DMS 273 (cell line): Measurements from ENCODE around the gene THUMPD3.

Source experiments
- DNase-seq: peaks from one replicate; lab custom pipeline; 2025; ENCODE audit not compliant: unreplicated experiment; lab: John Stamatoyannopoulos, UW

THUMPD3 gene

DNA sequence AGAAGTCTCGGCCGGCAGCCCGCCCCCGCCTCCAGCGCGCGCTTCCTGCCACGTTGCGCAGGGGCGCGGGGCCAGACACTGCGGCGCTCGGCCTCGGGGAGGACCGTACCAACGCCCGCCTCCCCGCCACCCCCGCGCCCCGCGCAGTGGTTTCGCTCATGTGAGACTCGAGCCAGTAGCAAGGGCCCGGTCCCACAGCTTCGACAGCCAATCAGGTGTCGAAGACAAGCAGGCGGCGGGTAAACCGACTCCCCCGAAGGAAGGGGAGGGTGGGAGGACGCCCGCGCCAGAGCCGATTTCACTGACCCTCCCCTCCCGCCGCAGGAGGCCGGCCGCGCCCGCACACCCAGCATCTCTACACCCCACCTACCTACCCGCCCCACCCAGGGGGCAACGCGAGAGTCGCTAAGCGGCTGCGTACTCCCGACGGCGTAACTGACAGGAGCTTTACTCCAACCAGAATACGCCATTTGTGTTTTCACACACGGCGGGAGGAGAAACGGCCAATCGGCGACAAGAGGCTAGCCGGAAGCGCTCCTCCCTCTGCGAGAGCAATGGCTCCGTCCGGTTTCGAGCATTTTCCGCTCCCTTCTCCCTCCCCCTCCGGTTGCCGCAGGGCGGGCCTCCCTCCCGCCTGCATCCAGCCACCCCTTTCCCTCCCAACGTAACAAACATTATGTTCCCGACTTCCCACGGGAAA, 33.9 kb downstream of the THUMPD3 start:
- DNase-seq, result peak; percentile 98

- peak; percentile 97 for DNase-seq
Measured at GRCh38 chr3:9397332-9397905, 34.6 kb downstream of the THUMPD3 start, which contains the start of gene SETD5. Gene SETD5, plus strand, starts transcription at chr3:9397615. Its CDS starts 31,324 bp downstream, at chr3:9428939.

- DNase-seq, result peak; percentile 73
Measured at GRCh38 chr3:9397906-9398699, 35.2 kb downstream of the THUMPD3 start.

DNA sequence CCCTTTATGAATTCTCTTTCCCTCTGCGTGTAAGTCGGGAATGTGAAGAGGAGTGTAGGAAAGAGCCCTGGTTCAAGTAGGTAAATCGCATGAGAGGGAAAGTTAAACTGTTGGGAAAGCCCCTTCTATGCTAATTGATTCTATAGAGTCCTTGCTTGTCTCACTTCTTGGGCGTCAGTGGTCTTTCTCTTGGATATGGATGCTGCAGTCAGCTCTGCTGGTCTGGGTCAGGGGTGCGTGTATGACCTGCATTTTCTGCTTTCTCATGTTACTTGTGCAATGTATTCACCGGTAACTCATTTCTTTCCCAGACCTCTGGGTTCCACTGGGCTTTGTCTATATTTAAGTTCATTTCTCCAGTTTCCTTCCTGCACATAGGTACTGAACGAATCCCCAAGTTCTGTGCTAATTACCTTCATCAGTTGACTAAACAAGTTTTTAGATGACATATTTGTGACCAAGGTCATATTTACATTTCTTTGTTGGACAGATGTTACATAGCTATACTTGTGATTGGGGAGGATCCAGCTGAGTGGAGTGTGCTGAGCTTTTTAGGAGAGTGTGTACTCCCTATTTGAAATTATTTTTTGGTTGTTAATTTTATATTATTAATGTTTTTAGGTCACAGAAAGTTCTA, 36.0 kb downstream of the THUMPD3 start:
- peak; percentile 70 for DNase-seq

DNA sequence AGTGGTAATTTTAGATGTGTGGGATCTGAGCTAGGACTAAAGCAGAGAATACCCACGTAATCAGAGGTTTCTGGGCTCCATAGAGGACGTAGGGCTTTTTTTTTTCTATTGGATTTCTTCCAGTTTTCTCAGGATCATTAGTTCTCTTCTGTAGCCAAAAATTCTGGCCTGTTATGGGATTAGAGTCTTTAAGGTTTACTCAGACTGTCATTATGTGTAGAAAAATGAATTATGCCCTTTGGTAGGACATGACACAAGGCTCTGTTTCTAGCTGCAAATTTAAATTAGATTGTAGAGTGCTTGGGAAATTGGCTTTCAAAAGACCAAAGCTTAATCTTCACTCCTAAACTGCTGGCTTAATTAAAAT, 36.5 kb downstream of the THUMPD3 start:
- DNase-seq, result peak; percentile 59

DNA sequence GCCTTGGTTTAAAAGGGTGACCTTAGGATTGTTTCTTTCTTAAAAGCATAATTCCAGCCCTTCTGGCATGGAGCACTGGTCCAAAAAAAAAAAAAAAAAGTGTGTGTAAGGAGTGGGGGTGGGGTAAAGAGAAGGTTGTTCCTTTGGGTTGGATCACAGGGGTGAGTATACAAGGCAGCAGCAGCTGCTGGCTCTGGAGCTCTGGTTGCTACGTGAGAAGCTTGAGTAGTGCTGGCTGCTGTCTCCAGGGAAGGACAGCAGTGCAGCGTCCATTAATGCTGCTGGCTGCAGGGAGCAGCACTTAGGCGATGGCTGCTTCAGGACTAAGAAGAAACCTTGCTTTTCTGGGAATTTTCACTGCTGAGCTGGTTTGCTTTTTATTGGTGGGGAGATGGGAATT, 36.9 kb downstream of the THUMPD3 start:
- DNase-seq, result peak; percentile 95

GRCh38 chr3:9400616-9401015, 37.8 kb downstream of the THUMPD3 start:
- peak; percentile 34 for DNase-seq

GRCh38 chr3:9401986-9402385, 39.1 kb downstream of the THUMPD3 start:
- no peak for DNase-seq

DNA sequence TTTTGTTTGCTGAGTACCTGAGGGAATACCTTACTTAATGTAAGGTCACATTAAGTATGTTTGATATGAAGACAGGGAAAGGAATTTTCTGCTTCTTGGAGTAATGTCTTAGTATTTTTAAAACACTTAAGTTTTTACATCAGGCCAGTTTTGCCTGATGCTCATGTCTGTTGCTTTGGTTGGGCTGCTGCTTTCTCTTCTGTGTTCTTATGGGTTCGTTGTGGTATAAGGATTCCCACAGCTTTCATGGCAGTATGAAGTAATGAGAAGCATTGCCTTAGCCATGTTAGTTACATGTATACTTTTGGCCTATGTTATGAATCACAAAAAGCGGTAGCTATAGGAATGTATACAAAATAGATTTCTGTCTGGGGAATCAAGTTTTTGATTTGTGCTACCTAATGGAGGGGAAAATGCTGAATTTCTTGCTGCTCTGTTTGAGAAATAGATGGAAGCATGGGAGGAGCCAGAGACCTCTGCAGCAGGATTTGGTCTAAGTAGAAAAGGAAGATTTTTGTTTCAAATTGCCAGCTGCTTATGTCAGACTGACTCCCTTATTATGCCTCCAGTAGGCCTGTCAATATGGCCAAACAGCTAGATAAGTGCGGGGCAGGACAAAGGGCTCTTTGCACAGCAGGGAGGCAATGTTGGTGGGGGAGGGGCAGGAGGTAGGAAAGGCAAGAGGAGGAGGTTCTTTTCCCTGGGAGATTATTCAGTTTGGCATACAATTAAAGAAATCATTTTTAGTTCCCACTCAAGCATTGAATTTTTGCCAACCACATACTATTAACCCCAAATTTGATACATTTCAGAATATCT, 39.8 kb downstream of the THUMPD3 start:
- DNase-seq, result peak; percentile 77

DNA sequence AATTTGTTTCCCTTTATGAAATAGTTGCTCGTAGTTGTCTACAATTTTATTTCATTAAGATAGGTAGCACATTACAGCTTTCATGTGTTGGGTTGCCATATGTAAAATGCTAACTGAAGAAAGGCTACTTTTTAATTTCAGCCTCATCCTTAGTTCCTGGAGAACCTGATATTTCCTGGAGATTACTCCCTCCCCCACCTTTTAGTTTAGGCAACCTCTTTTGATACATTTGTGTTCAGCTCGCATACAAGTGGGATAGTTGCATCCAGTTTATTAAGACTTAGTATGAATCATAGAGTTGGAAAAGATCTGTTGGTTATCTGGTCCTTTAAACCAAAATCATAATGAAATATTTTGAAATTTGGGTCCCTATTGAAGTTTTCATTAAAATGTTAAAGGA, 40.6 kb downstream of the THUMPD3 start:
- DNase-seq, result no peak

DNA sequence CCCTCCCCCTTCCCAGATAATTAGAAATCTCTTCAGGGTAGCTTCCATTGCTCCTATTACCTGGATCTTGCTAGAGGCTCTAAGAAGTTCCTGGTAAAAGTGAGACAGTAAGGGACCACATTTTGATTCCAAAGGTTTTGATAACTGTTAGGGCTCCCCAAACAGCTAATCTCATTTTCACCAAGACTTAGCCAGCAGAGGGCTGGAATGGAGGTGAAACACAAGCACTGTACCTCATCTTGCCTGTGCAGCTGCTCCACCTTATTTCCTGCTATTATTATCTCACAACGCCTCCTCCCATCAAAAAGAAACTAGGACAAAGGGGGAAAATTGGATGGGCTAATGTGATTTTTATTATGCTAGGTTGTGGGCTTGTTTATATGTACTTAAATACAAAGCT, 41.8 kb downstream of the THUMPD3 start:
- DNase-seq, result peak; percentile 21

DNA sequence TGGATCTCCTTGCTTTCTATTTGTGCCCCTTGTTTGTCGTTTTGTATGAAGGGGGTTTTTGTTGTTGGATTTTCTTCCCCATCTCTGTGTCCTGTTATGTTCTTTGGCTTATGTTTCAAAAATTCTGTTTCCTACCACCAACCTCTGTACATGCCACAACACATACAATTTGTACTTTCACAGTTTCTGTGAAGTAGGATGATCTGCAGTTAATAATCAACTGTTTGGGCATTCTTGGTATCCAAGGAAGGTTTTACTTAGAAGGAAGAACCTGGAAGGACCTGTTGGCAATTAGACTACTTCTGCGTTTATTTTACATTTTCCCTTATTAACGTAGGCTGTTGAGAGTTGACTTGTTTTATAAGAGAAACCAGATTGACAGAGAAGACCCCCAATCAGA, 42.9 kb downstream of the THUMPD3 start:
- DNase-seq, result no peak

- no peak for DNase-seq
Measured at GRCh38 chr3:9406856-9407626, 44.2 kb downstream of the THUMPD3 start.

DNA sequence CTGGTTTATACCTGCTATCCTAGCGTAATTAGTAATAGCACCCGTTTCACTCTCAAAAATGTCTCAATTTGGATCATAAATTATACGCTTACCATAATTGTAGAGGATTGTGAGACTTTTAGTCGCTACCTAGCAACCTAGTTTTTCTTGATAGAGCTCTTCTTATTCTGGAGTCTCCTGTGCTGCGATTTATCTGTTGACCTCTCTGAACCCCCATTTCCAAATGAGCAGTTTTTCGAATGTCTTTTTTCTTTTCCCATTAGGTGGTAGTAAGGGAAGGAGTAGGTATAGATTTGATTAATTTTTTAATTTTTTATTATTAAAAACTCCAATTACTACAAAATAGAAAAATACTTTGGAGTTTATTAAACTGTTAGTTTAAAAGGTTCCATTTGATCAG, 45.2 kb downstream of the THUMPD3 start:
- no peak for DNase-seq

GRCh38 chr3:9408546-9408945, 45.7 kb downstream of the THUMPD3 start:
- DNase-seq, result no peak

- no peak for DNase-seq
Measured at GRCh38 chr3:9409981-9410854, 47.4 kb downstream of the THUMPD3 start.

DNA sequence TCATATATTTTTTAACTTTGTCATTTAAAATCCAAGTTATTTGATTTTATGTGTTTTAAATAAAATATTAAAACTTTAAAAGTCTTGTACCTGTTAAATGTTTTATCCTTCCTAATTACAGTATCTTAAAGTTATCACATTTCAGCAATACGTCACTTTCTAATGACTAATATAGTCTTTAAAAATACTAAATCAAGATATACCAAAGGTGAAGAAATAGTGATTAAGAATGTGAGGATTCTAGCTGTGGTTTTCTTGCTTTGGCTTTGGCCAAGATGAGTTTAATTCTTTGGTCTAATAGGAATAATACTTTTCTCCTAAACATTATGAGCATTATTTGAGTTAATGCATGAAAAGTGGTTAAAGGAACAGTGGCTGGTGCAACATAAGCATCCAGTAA, 48.4 kb downstream of the THUMPD3 start:
- no peak for DNase-seq

DNA sequence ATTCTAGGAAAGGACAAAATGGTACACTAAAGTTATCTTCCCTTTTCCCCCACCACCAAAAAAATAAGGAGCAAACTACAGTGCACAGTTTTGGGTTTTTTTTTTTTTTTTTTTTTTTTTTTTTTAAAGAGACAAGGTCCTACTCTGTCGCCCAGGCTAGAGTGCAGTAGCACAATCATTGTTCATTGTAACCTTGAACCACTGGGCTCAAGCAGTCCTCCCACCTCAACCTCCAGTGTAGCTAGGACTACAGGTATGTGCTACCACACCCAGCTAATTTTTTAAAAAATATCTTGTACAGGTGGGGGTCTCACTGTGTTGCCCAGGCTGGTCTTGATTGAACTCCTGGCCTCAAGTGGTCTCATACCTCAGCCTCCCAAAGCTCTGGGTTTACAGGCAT, 49.4 kb downstream of the THUMPD3 start:
- no peak for DNase-seq

DNA sequence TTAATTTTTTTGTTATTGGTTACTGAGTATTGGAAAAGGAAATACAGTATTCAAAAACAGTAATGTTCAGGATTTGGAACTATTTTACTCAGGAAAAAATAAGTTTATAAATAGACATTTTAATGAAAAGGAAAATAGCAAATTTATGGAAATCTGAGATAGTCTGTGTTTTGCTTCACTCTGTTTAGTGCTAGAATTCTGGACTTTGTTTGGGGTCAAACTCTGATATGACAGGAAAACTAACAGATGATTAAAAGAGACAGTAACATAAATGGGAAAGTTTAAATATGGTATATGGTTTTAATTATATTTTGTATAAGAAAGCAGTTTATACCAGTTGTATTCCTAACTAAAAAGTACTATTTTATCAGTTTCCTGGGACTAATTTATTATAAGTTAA, 52.0 kb downstream of the THUMPD3 start:
- DNase-seq, result no peak
